GM12892 (cell line): ENCODE results near the gene RAC3.

Source experiments
- POLR2A ChIP-seq: IDR thresholded peaks from 2 replicates; pipeline ENCODE4 v1.6.1; 2011; ENCODE audit warnings: low read depth, low read length, control low read depth
- POLR2AphosphoS5 ChIP-seq: IDR thresholded peaks from 2 replicates; pipeline ENCODE4 v1.6.1; 2011; ENCODE audit warnings: low read depth, low read length, control low read depth
- TAF1 ChIP-seq: IDR thresholded peaks from 2 replicates; pipeline ENCODE4 v1.6.1; 2011; ENCODE audit warnings: low read depth, mild to moderate bottlenecking, control low read depth, low read length, borderline replicate concordance

- no peak for TF ChIP-seq POLR2AphosphoS5
- no peak for TF ChIP-seq POLR2A
- no peak for TF ChIP-seq TAF1
Measured at GRCh38 chr17:82010575-82011525, 20.6 kb upstream of the RAC3 start.
